Activated CD8-positive, alpha-beta memory T cell treated with anti-CD3 and anti-CD28 coated beads, Interleukin-2, amount 50 U/mL, for 24 hours (primary cell): ENCODE results near the gene SLC1A4.
A peak's percentile ranks its signal among the peaks of the same experiment; 100 is the strongest.
"Not testable (repeated sequence)": the region's sequence is repeated elsewhere in the genome, so short reads cannot be mapped to it uniquely, and the experiment has no call there.

ENCODE experiments used
- DNase-seq: peaks from one replicate; pipeline ENCODE4 v3.0.0-alpha.2; 2020; ENCODE audit errors: extremely low read depth

Gene SLC1A4

GRCh38 chr2:64989126-64989981 is at the start of gene SLC1A4:
TSS of gene SLC1A4 (plus strand) at chr2:64989399. CDS start at chr2:64989644, 245 bp downstream.
- DNase-seq, result peak; percentile 49

GRCh38 chr2:64941143-64941542 is 48.1 kb upstream of the SLC1A4 start:
- DNase-seq, result no peak

GRCh38 chr2:64941801-64942200 is 47.4 kb upstream of the SLC1A4 start:
- DNase-seq, result no peak

- DNase-seq, result no peak
Measured at GRCh38 chr2:64942693-64943092, 46.5 kb upstream of the SLC1A4 start.

- no peak for DNase-seq
Measured at GRCh38 chr2:64943387-64944150, 45.6 kb upstream of the SLC1A4 start.

GRCh38 chr2:64944484-64944883 is 44.7 kb upstream of the SLC1A4 start:
- DNase-seq, result no peak

GRCh38 chr2:64945973-64946768 is 43.0 kb upstream of the SLC1A4 start:
- peak; percentile 39 for DNase-seq

GRCh38 chr2:64946769-64947247 is 42.4 kb upstream of the SLC1A4 start:
- no peak for DNase-seq

GRCh38 chr2:64947885-64948284 is 41.3 kb upstream of the SLC1A4 start:
- no peak for DNase-seq

GRCh38 chr2:64950226-64951160 is 38.7 kb upstream of the SLC1A4 start:
- no peak for DNase-seq

- DNase-seq, result no peak
Measured at GRCh38 chr2:64951306-64951953, 37.8 kb upstream of the SLC1A4 start.

GRCh38 chr2:64952096-64952495 is 37.1 kb upstream of the SLC1A4 start:
- no peak for DNase-seq

- no peak for DNase-seq
Measured at GRCh38 chr2:64952511-64953482, 36.4 kb upstream of the SLC1A4 start.

GRCh38 chr2:64955467-64955866 is 33.7 kb upstream of the SLC1A4 start:
- no peak for DNase-seq

- no peak for DNase-seq
Measured at GRCh38 chr2:64957109-64957903, 31.9 kb upstream of the SLC1A4 start.

- DNase-seq, result no peak
Measured at GRCh38 chr2:64958556-64958955, 30.6 kb upstream of the SLC1A4 start.

GRCh38 chr2:64960819-64961218 is 28.4 kb upstream of the SLC1A4 start:
- DNase-seq, result no peak

GRCh38 chr2:64963138-64963537 is 26.1 kb upstream of the SLC1A4 start:
- not testable (repeated sequence) for DNase-seq
